Measurements from ENCODE around the gene GPR78.

DNA sequence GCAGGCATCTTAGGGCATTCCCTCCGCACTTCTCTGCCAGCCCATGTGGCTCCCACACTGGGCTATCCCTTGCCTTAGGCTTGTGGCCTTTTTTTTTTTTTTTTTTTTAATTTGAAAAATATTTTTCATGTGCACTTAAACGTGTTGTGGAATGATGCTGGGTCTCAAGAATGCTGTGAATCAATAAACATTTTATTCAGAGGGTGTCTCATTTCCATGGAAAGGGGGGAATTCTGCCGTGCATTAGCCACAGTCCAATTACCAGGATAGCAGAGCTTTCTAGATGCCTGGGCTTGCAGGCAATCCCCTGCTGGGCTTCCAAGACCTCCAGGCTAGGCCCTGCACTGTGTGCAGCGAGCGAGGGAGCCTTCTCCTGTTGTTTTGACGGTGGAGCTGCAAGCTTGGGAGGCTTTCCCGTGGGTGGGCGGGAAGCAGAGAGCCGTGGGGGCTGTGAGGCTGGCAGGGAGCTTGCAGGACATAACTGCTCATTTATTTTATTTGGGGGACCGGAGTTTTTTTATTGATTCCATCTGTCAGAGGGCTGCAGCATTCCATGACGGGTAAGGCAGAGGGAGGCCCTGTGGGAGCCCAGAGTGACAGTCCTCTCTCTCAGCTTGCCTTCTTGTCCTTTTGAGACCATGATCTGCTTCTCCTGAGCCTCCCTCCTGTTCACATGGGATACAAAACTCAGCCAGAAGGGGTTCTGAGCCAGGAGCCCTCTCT is 9.8 kb downstream of the GPR78 start:
- TF ChIP-seq, protein P1, sequence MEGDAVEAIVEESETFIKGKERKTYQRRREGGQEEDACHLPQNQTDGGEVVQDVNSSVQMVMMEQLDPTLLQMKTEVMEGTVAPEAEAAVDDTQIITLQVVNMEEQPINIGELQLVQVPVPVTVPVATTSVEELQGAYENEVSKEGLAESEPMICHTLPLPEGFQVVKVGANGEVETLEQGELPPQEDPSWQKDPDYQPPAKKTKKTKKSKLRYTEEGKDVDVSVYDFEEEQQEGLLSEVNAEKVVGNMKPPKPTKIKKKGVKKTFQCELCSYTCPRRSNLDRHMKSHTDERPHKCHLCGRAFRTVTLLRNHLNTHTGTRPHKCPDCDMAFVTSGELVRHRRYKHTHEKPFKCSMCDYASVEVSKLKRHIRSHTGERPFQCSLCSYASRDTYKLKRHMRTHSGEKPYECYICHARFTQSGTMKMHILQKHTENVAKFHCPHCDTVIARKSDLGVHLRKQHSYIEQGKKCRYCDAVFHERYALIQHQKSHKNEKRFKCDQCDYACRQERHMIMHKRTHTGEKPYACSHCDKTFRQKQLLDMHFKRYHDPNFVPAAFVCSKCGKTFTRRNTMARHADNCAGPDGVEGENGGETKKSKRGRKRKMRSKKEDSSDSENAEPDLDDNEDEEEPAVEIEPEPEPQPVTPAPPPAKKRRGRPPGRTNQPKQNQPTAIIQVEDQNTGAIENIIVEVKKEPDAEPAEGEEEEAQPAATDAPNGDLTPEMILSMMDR (conservative IDR thresholded peaks at IDR 0.05 in 1 of 2, IDR thresholded peaks at IDR 0.05 in 1 of 2; ENCODE audit: low read depth in 1 of 2, low read length in 2 of 2): no peak
- no peak for TF ChIP-seq EZH2 (IDR thresholded peaks at IDR 0.05; ENCODE audit: low read length, missing control alignments)

All from fibroblast of lung (primary cell).